NOMO-1 (cell line): ENCODE results near the gene ONECUT2.

ENCODE experiments used
- DNase-seq, 2 experiments: peaks; one replicate each; lab custom pipeline; 2025; ENCODE audit not compliant: unreplicated experiment in 2 of 2; lab: John Stamatoyannopoulos, UW

The ONECUT2 gene

GRCh38 chr18:57430079-57431001, 4.8 kb upstream of the ONECUT2 start:
- DNase-seq: no peak

GRCh38 chr18:57431002-57431382, 4.2 kb upstream of the ONECUT2 start:
- DNase-seq: no peak

- DNase-seq: no peak
Measured at GRCh38 chr18:57431467-57432080, 3.6 kb upstream of the ONECUT2 start.

- no peak for DNase-seq
Measured at GRCh38 chr18:57432140-57432539, 3.0 kb upstream of the ONECUT2 start.

- no peak for DNase-seq
Measured at GRCh38 chr18:57432751-57433400, 2.3 kb upstream of the ONECUT2 start.

GRCh38 chr18:57433482-57433881, 1.7 kb upstream of the ONECUT2 start:
- DNase-seq: no peak

GRCh38 chr18:57433934-57434535, 1.1 kb upstream of the ONECUT2 start:
- DNase-seq: no peak

GRCh38 chr18:57435846-57436190, 644 bp downstream of the ONECUT2 start:
- no peak for DNase-seq

- DNase-seq: peak in 1 of 2 experiments; percentile 36
Measured at GRCh38 chr18:57436191-57436964, 1.2 kb downstream of the ONECUT2 start.

- DNase-seq: peak in 1 of 2 experiments; percentile 39
Measured at GRCh38 chr18:57436965-57437333, 1.8 kb downstream of the ONECUT2 start.

- peak; percentile 32 to 44 for DNase-seq
Measured at GRCh38 chr18:57437402-57437765, 2.2 kb downstream of the ONECUT2 start.

- DNase-seq: peak; percentile 93 to 94
Measured at GRCh38 chr18:57437766-57438671, 2.8 kb downstream of the ONECUT2 start.

GRCh38 chr18:57438743-57439608, 3.8 kb downstream of the ONECUT2 start:
- DNase-seq: peak; percentile 37 to 40

- DNase-seq: no peak
Measured at GRCh38 chr18:57439609-57439968, 4.4 kb downstream of the ONECUT2 start.

- no peak for DNase-seq
Measured at GRCh38 chr18:57439985-57440330, 4.8 kb downstream of the ONECUT2 start.

GRCh38 chr18:57440331-57441070, 5.3 kb downstream of the ONECUT2 start:
- DNase-seq: no peak

- DNase-seq: no peak
Measured at GRCh38 chr18:57441071-57441794, 6.1 kb downstream of the ONECUT2 start.
